Right atrium auricular region (tissue), 2 donors: Measurements from ENCODE around the gene PPP1R3E. TPM values are rescaled to one million over a fixed set of nuclear protein-coding genes. Genes with fewer than 3 reads are reported as not detected.

Experiments
- DNase-seq: peaks from one replicate; pipeline ENCODE4 v3.0.0-alpha.2; 2019; ENCODE audit warnings: low spot score
- H3K27ac ChIP-seq, 2 donors: fragments of 200-600 bp; sonication (generic); 1 replicate in 1 of 2; 2 replicates in 1 of 2; pipeline ENCODE4 v1.5.1; 2016 to 2019
- H3K27me3 ChIP-seq, 2 donors: fragments of 200-600 bp; sonication (generic); one replicate each; pipeline versions ENCODE4 v1.5.1 to v1.6.0; 2017 to 2019
- H3K36me3 ChIP-seq: fragments of 200-600 bp; sonication (generic); one replicate; pipeline ENCODE4 v1.5.1; 2016
- H3K4me1 ChIP-seq, 2 donors: fragments of 200-600 bp; sonication (generic); one replicate each; pipeline versions ENCODE4 v1.5.1 to v1.6.0; 2017 to 2019
- H3K4me3 ChIP-seq, 2 donors: fragments of 200-600 bp; sonication (generic); 1 replicate in 1 of 2; 2 replicates in 1 of 2; pipeline ENCODE4 v1.5.1; 2017 to 2019; ENCODE audit warnings: mild to moderate bottlenecking in 1 of 2, moderate library complexity in 1 of 2
- H3K9me3 ChIP-seq, 2 donors: fragments of 200-600 bp; sonication (generic); one replicate each; pipeline ENCODE4 v1.5.1; 2019
- CTCF ChIP-seq, 2 donors: fragments of 200-600 bp; sonication (generic); IDR thresholded peaks; one replicate each; pipeline ENCODE4 v1.5.1; 2019; ENCODE audit warnings: antibody characterized with exemption in 2 of 2
- total RNA-seq, 2 donors: library from RNA; depleted of rRNA; stranded (reverse); fragments of >200 nt; gene quantifications; one replicate each; pipeline ENCODE4 v1.1.0, GENCODE V29; 2016

The PPP1R3E gene
- total RNA-seq, 2 donors from 2014 or later = 2.7 to 3.9 TPM

DNA sequence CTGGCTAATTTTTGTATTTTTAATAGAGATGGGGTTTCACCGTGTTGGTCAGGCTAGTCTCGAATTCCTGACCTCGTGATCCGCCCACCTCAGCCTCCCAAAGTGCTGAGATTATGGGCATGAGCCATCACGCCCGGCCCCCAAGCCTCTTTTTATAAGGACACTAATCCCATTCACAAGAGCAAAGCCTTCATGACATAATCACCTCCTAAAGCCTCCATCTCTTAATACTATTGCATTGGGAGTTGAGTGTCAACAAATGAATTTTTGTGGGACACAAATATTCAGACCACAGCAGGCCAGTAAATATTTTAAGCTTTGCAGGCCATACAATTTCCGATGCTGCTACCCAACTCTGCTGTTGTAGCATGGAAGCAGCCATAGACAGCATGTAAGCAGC, 54.1 kb downstream of the PPP1R3E start:
- Histone ChIP-seq H3K36me3 (no peaks in the 10 kb centered on the region), H3K27me3 (no peaks in the 10 kb centered on the region), H3K4me3 (no peak overlapping the region), H3K9me3 (no peaks in the 10 kb centered on the region), H3K27ac (no peak overlapping the region), H3K4me1 (no peaks in the 10 kb centered on the region)
- DNase-seq = no peak
- no peak for TF ChIP-seq CTCF (IDR thresholded peaks at IDR 0.05)

Other genes starting within 250 kb of the PPP1R3E start
- gene CDH24, start 245.3 kb downstream of the PPP1R3E start, total RNA-seq = 1 to 10 TPM; 1.3 to 1.4 TPM
- 10 to 100 TPM; 53.9 to 55.3 TPM for gene ACIN1, start 207.7 kb downstream of the PPP1R3E start, total RNA-seq
- gene C14orf119, start 207.4 kb downstream of the PPP1R3E start, total RNA-seq = 10 to 100 TPM; 13.5 to 23.7 TPM
- not detected for gene CIROP, start 197.9 kb downstream of the PPP1R3E start, total RNA-seq
- not detected for gene CEBPE, start 183.6 kb downstream of the PPP1R3E start, total RNA-seq
- 10 to 100 TPM; 11.9 to 23.7 TPM for gene SLC7A8, start 119.2 kb downstream of the PPP1R3E start, total RNA-seq
- not detected for gene RNF212B, start 64.9 kb downstream of the PPP1R3E start, total RNA-seq
- 10 to 100 TPM in 1 of 2 donors, 1 to 10 TPM in 1; 8.5 to 10.1 TPM for gene HOMEZ, start 16.7 kb downstream of the PPP1R3E start, total RNA-seq
- 10 to 100 TPM; 26.8 to 36.3 TPM for gene BCL2L2, start 4.0 kb upstream of the PPP1R3E start, total RNA-seq
- 10 to 100 TPM; 26.0 to 36.1 TPM for gene PABPN1, start 18.6 kb upstream of the PPP1R3E start, total RNA-seq
- gene SLC22A17, start 50.0 kb upstream of the PPP1R3E start, total RNA-seq = 10 to 100 TPM; 29.4 to 47.0 TPM
- 1 to 10 TPM; 4.1 to 6.3 TPM for gene EFS, start 62.3 kb upstream of the PPP1R3E start, total RNA-seq
- gene IL25, start 70.0 kb upstream of the PPP1R3E start, total RNA-seq = not detected
- not detected for gene CMTM5, start 74.2 kb upstream of the PPP1R3E start, total RNA-seq
- over 10,000 TPM in 1 of 2 donors, 1,000 to 10,000 TPM in 1; 8,253 to 13,240 TPM for gene MYH6, start 105.4 kb upstream of the PPP1R3E start, total RNA-seq
- gene MYH7, start 132.8 kb upstream of the PPP1R3E start, total RNA-seq = 1,000 to 10,000 TPM; 1,082 to 4,592 TPM
- 10 to 100 TPM; 19.5 to 24.3 TPM for gene NGDN, start 166.8 kb upstream of the PPP1R3E start, total RNA-seq
- gene ZFHX2, start 248.9 kb upstream of the PPP1R3E start, total RNA-seq = under 1 TPM; 0.59 to 0.85 TPM